ENCODE results near the gene SPIN1. TPM values are rescaled to one million over a fixed set of nuclear protein-coding genes. Genes with fewer than 3 reads are reported as not detected.

SPIN1 gene
- total RNA-seq, result 55.0 and 67.1 TPM in 2 replicates

GRCh38 chr9:88388203-88388885 lies at the start of gene SPIN1:
Gene SPIN1, plus strand, starts transcription at chr9:88388444. Its CDS starts 38,096 bp downstream, at chr9:88426540.

Other genes with a start within 250 kb of the SPIN1 start
- gene SPATA31C2, start 250.0 kb upstream of the SPIN1 start, total RNA-seq, result not detected in 2 replicates
- 1.5 and 1.8 TPM in 2 replicates for gene NXNL2, start 146.7 kb downstream of the SPIN1 start, total RNA-seq